GM21526 (cell line): ENCODE results near the gene CAMK2A.
A peak's percentile ranks its signal among the peaks of the same experiment; 100 is the strongest.

Source experiments
- ATAC-seq: cut with Tn5 transposase; IDR thresholded peaks from one replicate; pipeline ENCODE4 v1.9.1; 2021; ENCODE audit warnings: moderate library complexity; ENCODE audit not compliant: unreplicated experiment, low FRiP score

The CAMK2A gene

GRCh38 chr5:150219142-150219541, 70.4 kb downstream of the CAMK2A start:
- ATAC-seq, result no peak

GRCh38 chr5:150218693-150219035, 70.9 kb downstream of the CAMK2A start:
- no peak for ATAC-seq

DNA sequence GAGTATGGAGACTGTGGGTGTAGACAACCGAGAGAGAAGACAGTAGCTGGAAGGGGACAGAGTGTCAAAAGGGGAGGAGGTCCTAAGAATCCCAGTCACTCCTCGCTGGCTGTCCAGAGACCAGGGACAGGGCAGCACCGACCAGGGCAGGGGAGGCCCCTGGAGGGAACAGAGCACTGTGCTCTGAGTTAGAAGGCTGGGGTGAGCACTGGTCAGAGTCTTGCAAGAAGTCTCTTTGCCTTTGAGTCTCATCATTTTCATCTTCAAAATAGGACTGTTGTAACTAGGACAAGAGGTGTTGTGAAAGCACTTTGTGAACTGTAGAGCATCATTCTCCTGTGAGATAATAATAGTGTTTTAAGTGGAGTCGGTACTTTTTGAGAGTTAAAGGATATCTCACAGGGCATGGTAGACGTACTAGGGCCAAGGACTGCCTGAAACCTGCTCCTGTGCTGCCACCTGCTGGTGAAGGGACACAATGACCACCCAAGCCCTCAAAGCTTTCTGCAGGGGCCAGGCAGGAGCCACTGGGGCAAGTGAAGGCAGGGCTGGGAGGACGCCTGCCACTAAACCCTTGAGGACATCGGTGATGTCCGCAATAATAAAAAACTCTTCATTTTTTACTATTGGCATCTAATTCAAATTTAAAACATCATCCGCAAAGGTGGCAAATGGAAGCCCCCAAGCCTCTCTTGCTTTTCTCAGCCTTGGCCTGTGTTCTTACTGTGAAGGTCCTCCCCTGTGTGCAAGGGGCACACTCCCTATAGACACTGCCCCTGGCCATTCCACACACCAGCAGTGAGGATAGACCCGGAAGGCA, 71.5 kb downstream of the CAMK2A start:
- peak; percentile 87 for ATAC-seq

- no peak for ATAC-seq
These were observed 72.5 kb downstream of the CAMK2A start for GRCh38 chr5:150217038-150217437.

DNA sequence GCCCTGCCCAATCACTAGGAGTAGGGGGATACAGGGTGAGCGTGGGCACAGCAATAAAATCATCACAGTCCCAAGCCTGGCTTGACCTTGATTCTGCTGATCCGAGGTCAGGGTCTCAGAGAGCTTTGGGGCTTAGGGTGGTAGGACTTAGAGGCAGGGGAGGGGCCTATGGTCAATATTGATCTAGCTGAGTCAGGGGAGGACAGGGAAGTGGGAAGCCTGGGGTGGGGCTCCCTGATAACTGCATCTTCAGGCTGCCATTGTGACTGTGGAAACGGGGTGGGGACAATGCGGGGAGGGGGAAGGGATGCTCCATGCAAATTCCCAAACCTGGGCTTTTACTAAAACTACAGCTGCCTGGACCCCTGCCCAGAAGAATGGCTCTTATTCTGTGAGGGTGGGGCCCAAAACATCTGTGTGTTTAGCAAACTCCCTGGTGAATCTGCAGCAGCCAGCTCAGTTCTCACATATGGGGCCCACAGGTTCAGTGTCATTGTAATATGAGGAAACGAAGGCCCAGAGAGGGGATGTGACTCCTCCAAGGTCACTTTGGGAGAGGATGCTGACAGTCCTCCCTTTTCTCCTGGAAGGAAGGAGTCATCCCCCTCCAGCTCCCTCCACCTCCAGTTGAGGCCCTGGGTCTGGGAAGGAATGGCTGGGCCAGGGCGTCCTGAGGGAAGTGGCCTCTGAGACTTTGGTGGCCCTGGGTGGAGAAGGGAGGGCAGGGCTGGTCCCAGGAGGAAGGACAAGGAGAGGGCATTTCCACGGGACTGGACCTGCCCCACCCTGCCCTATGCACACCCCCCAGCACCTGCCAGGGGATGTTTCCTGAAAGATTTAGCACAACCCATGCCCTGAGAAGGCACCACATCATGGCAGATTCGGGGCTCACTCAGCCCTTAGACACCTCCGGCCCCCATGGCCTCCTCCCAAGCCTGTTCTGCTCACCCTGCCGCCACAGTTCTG, 73.3 kb downstream of the CAMK2A start:
- ATAC-seq, result no peak

DNA sequence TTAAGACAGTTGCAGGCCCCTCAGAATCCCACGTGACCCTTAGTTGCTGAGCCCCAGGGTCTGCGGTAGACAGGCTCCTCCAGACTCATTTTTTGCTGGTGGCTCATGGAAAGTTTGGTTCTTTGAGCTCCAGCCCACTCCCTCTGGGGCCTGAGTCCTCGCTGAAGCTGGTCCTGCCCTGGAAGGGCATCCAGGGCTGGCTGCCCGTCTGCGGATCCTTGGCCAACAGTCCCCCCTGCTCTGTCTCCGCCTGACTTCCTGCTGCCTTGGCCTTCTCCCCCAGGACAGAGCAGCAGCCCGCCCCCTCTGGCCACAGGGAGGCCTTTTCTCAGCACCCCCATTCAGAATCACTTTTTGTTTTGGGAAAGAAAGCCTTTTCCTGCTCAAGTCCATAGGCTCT, 75.3 kb downstream of the CAMK2A start:
- no peak for ATAC-seq

DNA sequence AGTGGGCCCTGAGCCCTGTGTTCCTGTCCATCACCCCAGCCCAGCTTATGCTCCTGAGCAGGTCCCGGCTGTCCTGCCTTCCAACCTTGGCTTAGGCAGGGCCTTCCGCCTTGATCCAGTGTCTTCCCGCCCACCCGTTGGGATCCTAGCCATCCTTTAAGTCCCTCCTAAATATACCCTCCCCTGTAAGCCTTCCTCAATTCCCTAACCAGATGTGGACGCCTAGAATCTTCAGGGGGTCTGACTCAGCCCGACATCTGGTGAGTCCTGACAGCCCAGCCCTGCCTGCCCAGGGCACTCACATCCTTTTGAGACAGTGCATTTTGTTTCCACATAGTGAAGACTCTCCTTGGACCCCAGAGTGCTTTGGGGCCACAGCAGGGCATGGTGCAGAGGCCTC, 76.0 kb downstream of the CAMK2A start:
- ATAC-seq, result no peak

GRCh38 chr5:150211156-150212030, 78.2 kb downstream of the CAMK2A start:
- no peak for ATAC-seq

DNA sequence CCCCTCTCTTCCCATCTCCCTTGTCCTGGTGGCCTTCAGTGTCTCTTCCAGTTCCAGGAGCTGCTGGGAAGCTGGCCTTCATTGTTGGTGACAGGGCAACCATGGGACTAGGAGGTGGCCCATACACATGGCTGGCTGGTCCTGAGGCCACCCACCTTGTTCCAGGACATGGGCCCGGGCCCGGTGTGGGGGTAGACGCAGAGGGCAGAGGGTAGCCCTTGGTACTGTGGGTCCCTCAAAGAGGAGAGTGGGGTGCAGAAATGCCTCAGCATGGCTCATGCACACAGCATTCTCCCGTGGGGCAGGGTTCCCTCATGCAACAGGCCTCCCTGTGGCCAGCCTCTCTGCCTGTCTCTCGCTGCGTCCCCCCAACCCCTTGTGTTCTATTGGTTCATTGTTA, 78.9 kb downstream of the CAMK2A start:
- no peak for ATAC-seq

- ATAC-seq, result no peak
These were observed 80.4 kb downstream of the CAMK2A start for GRCh38 chr5:150209099-150209635.

- no peak for ATAC-seq
These were observed 81.1 kb downstream of the CAMK2A start for GRCh38 chr5:150208187-150209098.

DNA sequence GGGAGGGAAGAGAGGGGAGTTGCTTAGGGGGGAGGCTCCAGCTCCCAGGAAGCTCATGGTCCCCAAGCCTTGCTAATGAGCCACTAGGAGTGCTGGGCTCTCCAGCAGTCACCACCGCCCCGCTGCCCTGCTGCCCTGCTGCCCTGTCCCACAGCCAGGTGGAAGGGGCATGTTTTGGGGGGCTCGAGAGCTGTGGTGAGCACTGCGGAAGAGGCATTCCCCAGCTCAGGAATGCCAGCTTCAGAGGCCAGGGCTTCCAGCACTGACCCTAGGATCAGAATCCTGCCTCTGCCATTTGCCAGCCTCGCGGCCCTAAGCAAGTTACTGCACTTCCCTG, 82.8 kb downstream of the CAMK2A start:
- no peak for ATAC-seq

DNA sequence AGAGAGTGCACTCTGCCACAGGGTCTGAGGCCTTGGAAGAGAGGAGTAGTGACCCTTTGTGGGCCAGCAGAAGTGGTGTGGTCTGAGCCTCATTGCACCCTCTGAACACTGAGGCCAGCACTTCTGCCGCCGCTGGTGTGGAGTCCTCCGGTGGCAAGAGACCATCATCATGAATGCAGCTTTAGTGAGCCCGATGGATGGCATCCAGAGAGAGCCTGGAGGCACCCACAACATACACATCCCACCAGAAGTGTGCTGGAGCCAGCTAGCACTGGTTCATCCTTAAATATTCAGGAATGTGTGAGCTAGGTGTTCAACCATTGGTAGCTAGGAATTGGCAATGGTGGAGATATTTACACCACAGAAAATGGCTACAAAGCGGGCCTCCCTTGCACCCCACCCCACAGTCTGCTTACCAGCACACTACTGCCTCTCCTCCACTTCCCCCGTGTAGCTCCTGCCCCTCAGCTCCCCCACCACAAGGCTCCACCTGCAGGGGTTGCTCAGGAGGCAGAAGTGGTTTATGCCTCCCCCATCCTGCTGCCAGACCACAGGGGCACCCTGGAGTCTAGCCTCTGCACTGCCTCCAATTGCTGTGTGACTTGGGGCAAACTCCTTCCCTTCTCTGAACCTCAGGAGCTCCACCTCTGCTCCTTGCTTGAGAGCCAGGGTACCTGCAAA, 83.3 kb downstream of the CAMK2A start:
- no peak for ATAC-seq

DNA sequence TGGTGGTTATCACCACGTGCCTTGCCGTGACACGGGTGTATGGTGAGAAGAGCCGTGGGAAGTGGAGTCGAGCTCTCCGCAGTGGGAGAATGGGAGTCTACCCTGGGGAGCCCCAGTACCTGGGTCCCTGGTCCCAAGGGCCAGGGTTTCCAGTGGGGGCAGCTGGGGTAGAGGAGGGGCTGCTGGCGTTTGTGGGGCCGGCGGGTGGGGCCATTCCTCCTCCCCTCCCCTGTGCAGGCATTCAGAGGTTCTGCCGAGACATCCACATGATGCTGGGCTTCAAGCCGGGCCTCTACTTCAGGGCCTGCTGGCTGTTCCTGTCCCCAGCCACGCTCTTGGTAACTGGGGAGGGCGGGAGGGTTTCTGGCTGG, 85.0 kb downstream of the CAMK2A start:
- no peak for ATAC-seq

- no peak for ATAC-seq
These were observed 85.6 kb downstream of the CAMK2A start for GRCh38 chr5:150203832-150204589.

DNA sequence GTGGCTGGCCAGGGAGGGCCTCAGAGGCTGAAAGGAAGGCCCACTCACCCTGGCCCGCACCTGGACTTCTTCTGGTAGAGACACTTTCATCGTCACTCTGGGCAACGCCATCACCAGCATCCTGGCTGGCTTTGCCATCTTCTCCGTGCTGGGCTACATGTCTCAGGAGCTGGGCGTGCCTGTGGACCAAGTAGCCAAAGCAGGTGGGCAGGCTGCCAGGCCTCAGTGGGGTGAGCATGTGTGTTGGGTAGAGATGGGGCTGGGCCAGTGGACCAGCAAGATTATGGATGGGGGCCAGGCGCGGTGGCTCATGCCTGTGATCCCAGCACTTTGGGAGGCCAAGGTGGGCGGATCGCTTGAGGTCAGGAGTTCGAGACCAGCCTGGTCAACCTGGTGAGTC, 87.1 kb downstream of the CAMK2A start:
- no peak for ATAC-seq

DNA sequence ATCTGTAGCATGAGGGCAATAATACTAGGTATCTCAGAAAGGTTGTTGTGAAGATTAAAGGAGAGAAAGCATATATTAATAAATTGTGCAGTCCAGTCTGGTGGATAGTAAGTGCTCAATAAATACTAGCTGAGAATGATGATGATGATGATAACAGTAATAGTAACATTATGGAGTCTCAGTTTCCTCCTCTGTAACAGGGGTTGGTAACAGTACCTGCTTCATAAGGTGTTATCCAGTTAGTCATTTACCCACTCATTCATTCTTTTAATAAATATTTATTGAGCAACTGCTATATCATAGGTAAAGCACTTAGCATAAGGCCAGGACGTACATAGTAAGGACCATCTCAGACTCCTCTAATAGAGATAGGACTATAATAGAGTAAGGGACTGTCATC, 92.1 kb downstream of the CAMK2A start:
- no peak for ATAC-seq

DNA sequence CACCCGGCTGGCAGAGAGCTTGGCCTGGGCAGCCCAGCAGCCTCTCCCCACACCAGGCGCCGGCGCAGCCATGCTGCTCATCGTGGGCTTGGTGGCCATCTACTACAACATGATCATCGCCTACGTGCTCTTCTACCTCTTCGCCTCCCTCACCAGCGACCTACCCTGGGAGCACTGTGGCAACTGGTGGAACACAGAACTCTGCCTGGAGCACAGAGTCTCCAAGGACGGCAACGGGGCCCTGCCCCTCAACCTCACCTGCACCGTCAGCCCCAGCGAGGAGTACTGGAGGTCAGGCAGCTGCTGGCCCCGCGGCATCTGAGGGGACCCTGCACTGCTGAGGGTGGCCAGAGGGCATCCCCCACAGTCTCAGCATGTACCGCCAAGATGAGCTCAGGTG, 92.6 kb downstream of the CAMK2A start:
- ATAC-seq, result no peak
